Stimulated activated CD4-positive, alpha-beta T cell treated with anti-CD3 and anti-CD28 coated beads, Interleukin-1b, Interleukin-23, amount 100 ng/mL, for 1 hour (primary cell): ENCODE measurements around the gene RTBDN.
A peak's percentile ranks its signal among the peaks of the same experiment; 100 is the strongest.

ENCODE experiments used
- DNase-seq, 2 donors: peaks; one replicate each; pipeline ENCODE4 v3.0.0-alpha.2; 2020; ENCODE audit warnings: low read depth in 2 of 2

RTBDN gene

DNA sequence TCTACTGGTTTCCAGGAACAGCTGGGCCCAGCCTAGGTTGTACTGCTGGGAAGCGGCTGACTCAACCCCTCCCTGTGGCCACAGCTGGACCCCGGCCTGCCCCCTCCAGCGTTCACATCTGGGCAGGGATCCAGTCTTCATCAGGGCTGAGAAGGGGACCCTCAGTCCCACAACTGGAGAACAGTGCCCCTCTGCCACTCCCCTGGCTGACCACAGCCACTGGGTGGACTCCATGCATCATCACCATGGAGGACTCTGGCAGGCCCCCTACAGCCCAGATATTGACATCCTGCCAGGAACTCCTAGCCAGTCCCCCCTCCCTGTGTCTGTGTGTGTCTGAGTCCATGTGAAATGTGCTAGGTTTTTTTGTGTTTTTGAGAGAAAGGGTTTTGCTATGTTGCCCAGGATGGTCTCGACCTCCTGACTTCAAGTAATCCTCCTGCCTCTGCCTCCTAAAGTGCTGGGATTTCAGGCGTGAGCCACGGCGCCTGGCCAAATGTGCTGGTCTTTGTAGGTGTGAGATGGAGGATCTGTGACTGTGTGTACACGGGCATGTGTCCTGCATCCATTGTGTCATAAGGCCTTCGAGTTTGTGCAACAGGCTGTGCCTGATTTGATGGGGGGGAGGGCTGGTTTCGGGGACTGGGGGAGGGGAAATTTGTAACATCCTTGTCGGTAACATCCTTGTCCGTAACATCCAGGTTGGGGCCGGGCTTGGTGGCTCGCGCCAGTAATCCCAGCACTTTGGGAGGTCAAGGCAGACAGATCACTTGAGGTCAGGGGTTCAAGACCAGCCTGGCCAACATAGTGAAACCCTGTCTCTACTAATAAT lies 55.0 kb downstream of the RTBDN start:
- no peak for DNase-seq

DNA sequence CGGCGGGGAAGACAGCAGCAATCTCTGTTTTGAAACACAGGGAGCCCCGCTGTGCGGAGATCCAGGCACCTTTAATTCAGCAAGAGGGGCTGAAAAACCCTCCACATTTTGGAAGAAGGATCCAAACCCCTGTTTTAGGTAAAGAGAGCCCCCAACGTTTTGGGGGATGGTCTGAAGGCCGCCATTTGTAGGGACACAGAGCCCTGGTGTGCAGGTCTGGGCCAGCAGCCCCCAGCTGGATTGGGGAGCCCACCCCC lies 55.5 kb downstream of the RTBDN start:
- DNase-seq: no peak

DNA sequence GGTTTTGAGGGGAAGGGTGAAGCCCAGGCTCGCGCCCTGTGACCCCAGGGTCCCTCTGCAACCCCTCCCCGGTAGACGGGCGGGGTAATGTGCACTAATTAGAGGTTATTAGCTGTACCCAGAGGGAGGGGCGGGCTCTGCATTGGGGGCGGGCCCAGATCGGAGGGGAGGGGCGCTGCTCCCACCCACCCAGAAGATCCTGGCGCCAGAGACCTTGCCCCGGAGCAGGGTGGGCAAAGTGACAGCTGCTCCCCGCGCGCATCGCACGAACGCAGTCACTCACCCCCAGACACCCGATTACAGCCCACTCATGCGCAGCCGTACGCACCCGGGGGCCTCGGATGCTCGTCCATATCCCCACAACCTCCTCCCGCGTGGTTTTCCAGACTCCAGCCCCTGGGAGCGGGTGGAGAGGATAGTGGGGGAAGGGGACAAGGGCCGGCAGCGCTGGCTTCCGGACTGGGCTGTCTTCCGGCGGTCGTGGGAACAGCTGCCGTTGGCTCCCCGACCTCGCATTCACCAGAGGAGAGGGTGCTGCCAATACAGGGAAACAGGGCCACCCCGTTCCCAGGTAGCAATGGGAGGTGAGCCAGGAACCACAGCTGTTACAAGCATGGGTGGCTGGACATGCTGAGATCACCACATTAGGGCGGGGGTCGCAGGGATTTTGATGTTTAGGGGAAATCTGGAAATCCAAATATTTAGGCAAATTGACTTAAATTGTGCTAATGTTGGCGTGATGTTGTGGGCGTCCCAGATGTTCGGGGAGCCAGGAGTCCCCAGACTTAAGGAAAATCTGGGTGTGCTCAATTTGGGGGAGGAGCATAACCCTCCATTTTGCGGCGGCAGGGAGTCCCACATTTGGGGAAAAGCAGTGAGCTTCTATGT lies 56.1 kb downstream of the RTBDN start:
- no peak for DNase-seq

DNA sequence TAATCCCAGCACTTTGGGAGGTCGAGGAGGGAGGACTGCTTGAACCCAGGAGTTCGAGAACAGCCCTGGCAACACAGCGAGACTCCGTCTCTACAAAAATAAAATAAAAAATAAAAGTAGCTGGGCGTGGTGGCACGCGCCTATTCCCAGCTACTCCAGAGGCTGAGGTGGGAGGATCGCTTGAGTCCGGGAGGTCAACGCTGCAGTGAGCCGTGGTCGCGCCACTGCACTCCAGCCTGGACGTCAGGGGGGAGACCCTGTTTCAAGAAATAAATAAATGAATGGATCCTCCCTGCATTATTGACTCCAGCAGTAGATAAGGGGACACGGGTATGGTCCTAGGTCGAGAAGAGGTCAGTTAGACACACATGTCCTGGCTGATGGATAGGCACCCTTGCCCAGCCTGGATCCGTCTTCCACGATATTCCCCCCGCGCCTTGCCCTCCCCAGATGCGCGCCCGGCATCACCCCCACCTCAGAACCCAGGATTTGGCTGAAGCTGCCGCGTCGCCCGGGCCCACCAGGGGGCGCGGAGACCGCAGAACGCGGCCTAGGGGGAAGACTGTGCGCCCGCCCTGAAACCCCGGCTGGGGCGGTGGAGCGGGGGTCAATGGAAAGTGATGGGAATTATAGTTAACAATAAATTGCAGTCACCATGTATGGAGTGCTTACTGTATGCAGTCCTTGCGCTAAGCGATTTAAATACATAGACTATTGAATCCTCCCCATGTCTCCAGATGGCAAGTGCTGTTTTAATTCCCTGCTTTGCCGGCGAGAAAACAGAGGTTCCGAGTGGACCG lies 57.0 kb downstream of the RTBDN start:
- DNase-seq: peak; percentile 55 to 76
